ENCODE data around the gene WDR82.

WDR82 gene

DNA sequence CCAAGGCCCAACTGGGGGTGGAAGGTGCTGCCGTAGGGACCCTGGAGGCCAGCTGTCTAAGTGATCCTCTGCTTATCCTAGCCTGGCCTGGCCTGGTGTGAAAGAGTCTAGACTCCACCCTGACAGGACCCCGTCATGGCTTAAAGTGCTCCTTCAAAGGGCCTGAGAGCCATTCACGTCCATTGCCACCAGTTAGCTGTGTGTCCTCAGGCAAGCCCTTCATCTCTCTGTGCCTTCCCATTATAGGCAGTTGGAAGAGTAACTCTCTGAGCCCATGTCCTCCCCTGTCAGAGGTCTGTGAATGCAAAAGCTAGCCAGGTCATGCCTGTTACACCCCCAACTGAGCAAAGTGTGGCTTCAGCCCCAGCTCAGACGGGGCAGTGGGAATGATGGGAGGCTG is 28.5 kb upstream of the WDR82 start:
- DNase-seq = no peak

GRCh38 chr3:52305926-52306325 is 27.5 kb upstream of the WDR82 start:
- no peak for DNase-seq

GRCh38 chr3:52303811-52304210 is 25.4 kb upstream of the WDR82 start:
- no peak for DNase-seq

DNA sequence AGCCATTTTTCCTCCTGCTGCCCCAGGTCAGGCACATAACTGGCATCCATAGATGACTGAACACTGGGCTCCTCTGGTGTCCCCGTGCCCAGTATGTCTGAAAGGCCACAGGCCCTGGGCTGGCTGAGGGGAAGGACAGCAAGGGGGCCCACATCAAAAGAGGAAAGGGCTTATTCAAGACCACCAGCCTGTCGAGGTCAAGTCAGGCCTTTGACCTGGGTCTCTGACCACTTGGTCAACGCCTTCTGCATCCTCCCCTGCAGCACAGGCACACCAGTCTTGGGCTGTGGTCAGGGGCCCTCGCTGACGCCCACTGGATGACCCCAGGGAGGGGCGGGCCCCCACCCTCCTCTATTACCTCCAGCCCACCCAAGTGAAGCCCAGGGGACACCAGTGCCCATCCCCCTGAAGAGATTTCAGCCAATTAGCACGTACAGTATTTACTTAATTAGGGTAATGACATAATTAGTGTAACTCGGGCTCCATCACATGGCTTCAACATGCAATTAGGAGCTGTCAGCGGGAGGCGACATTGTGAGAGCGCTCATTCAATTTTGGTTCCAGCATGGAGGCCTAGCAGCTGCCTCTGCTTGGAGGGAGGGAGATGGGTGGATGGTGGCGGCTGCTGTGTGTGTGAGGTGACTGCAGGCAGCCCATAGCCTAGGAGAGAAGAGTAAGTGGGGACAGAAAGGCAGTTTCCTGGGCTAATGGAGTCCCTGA is 24.1 kb upstream of the WDR82 start:
- no peak for DNase-seq

DNA sequence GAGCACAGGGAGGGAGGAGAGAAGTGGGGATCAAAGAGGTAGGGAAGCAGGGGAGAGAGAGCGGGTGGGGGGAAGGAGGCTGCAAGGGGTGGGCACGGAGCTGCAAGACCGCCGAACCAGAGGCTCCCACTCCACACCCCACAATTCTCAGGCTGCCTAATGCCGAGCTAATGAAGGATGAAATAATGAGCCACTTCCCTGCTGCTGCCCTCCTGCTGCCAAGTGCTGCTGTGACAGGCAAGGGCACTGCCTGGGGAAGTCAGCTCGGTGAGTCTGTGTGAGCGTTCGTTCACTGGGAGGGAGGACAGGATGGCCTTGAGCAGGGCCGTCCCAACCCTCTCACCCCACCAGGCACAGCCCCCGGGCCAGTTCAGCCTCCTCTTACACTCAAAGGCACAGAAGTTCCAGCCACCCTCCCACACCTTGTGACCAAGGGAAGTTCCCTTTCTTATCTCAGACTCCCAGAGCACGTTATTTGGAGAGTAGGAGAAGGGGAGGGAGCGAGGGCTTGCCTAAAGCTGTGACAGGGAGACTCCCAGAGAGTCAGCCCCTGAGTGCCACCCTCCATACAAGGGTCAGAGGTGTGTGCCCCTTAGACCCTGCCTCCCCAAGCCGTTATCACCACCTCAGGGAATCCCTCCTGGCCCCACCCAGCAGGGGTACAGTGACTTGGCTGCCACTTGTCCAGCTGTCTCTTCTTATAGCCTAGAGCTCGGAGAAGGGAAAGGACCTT is 21.6 kb upstream of the WDR82 start:
- DNase-seq = peak; percentile 92

DNA sequence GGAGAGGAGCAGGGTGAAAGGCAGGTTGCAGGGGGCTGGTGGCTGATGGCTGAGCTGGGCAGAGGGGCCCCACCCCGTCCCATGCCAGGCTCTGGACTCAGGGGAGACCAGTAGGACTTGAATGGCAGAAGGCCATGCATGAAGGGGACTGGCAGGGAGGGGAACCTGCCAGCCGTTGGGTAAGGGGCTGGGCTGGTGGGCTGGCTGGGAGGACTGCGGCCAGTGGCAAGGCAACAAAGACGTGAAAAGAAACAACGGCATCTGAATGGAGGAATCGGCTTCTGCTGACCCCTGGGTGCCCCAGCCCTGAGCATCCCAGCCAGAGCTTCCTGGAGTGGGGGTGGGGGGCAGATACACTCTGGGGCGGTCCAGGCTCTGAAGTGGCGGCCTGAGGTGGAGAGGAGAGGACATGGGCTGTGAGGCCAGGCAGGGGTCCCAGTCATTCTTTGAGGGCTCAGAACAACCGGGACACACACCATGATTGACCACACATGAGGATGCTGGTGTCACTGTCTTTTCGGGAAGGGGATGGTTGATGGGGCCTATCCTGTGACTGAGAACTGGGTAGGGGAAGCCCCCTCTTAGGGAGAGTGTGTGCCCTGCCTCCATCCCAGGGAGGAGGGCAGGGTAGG is 20.9 kb upstream of the WDR82 start:
- DNase-seq = no peak

- peak; percentile 39 for DNase-seq
These were observed 20.0 kb upstream of the WDR82 start for GRCh38 chr3:52298149-52299098.

GRCh38 chr3:52297242-52298148 is 19.0 kb upstream of the WDR82 start:
- peak; percentile 42 for DNase-seq

DNA sequence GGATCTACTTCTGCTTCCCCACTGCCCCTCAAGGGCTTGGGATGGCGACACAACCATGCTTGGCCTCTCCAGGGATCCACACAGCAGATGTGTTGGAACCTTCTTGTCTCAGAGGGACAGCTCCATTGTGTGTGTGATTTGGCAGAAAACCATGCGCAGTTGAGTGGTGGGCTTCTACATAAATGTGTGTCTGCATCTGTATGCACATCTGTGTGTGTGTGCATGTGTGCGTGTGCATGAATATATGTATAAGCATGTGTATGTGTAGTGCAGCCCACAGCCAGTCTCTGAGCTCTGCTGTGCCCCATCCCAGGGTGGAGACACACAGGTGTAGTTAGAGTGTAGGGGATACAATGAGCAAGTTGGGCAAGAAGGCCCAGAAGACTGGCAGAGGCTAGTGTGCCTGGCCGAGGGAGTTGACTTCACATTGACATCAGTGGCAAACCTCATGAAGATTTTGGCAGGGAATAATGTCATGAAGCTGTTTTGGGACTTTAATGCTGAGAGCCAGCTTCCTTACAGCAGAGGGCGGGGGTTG is 17.3 kb upstream of the WDR82 start:
- no peak for DNase-seq

DNA sequence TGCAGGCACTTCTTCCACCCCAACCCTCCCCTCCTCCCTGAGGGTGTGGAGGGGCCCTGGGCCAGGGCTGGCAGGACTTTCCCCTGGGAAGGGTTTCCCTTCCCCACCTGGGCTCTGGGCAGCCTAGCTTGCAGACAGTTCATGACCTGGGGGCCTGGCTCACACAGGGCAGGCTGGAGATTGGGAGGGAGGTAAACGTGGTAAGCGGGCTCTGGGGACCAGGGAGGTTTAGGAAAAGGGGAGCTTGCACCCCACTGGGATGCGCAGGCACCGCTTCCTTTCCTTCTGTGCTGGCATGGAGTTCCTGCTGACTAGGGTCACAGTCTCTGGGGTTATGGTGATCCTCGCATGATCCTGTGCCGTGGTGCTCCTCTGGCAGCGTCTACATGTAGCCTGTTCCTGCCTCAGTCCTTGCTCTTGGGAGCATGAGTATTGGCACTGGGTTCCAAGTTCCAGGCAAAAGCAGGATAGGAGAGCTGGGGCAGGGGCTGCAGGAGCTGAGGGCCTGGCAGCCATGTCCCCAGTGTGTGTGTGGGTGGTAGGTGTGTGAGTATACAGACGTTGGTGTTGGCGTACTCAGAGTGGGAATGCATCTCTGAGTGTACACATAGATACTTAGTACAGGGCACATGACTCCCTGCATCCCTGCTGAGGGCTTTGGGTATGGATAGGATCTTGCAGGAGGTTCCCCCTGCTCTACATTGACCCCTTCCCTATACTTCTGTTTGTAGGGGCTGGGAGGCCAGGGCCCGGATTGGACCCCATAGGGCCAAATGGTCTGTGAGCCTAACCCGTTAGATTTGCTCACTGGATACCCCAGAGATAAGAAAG is 16.1 kb upstream of the WDR82 start:
- DNase-seq = no peak

- DNase-seq = no peak
These were observed 15.3 kb upstream of the WDR82 start for GRCh38 chr3:52293491-52294319.

GRCh38 chr3:52292247-52293065 is 14.0 kb upstream of the WDR82 start:
- DNase-seq = no peak

DNA sequence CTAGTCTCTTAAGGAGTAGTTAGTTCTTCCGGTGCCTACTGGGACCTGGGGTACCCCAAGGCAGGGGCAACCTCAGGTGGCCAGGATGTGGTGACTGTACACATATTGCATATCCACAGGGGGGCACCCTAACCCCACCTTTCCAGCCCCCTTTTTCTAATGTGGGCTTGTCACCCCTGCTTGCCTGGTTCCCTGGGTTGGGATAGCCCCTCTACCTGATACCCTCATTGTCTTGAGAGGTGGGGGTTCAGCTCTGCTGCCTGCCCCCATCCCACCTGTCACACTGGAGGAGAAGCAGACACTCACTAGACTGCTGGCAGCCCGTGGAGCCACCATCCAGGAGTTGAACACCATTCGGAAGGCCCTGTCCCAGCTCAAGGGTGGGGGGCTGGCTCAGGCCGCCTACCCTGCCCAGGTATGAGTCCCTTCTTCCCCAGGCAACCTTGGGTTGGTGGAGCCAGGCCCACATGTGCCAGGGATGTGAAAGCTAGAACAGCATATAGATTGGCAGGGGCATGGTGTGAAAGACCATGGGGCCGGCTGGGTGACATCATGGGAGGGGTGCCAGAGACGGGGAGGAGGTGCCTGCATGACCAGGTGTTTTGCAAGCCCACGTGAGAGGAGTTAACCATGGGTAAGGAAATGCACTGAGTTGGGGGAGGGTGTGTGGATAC is 13.2 kb upstream of the WDR82 start:
- peak; percentile 76 for DNase-seq

- no peak for DNase-seq
These were observed 12.4 kb upstream of the WDR82 start for GRCh38 chr3:52290596-52291507.

DNA sequence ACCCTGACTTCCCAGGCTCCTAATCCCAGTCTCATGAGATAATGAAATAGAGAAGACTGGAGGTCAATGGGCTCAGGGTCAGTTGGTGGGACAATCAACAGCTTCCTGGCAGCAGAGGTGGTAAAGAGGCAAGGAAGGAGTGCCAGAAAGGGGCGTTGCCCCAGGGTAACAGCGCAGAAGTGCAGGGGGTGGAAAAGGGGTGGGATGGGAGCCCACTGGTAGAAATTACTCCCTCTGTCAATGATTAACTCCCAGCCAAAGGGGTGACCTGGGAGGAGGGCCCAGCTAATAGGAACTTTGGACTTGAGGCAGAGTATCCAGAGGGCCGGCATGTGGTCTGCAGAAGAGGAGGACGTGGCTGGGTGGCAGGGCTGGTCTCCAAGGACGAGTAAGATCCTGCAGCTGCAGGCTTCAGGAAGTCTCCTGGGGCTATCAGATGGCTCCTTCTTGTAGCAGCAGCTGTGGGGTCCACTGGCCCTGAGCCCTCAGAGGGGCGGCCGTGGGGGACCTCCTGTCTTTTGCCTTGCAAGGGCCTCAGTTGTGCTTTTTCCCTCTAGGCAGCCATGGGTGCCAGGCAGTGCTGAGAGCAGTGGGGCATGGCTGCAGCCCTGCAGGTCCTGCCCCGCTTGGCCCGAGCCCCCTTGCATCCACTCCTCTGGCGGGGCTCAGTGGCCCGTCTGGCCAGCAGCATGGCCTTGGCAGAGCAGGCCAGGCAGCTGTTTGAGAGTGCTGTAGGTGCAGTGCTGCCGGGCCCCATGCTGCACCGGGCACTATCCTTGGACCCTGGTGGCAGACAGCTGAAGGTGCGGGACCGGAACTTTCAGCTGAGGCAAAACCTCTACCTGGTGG is 11.5 kb upstream of the WDR82 start:
- no peak for DNase-seq

- DNase-seq = peak; percentile 80
These were observed 10.9 kb upstream of the WDR82 start for GRCh38 chr3:52289338-52289746.
